ENCODE data around the gene OR6B3.

OR6B3 gene

GRCh38 chr2:240077442-240077841 lies 24.1 kb upstream of the OR6B3 start:
- H3K4me3 ChIP-seq (ENCODE audit: low read depth, low read length): no peak overlapping the region
- TF ChIP-seq CTCF (IDR thresholded peaks at IDR 0.05; ENCODE audit: borderline replicate concordance, insufficient read depth, low read depth, low read length): no peak

GRCh38 chr2:240074545-240074944 lies 21.2 kb upstream of the OR6B3 start:
- TF ChIP-seq CTCF (IDR thresholded peaks at IDR 0.05; ENCODE audit: borderline replicate concordance, insufficient read depth, low read depth, low read length): no peak
- H3K4me3 ChIP-seq (ENCODE audit: low read depth, low read length): no peak overlapping the region

- no peak for TF ChIP-seq CTCF (IDR thresholded peaks at IDR 0.05; ENCODE audit: borderline replicate concordance, insufficient read depth, low read depth, low read length)
- no peak overlapping the region for H3K4me3 ChIP-seq (ENCODE audit: low read depth, low read length)
Observed at GRCh38 chr2:240070907-240071306, 17.6 kb upstream of the OR6B3 start.

GRCh38 chr2:240069829-240070228 lies 16.5 kb upstream of the OR6B3 start:
- no peak overlapping the region for H3K4me3 ChIP-seq (ENCODE audit: low read depth, low read length)
- no peak for TF ChIP-seq CTCF (IDR thresholded peaks at IDR 0.05; ENCODE audit: borderline replicate concordance, insufficient read depth, low read depth, low read length)

- no peak for TF ChIP-seq CTCF (IDR thresholded peaks at IDR 0.05; ENCODE audit: borderline replicate concordance, insufficient read depth, low read depth, low read length)
- H3K4me3 ChIP-seq (ENCODE audit: low read depth, low read length): no peak overlapping the region
Observed at GRCh38 chr2:240068193-240068592, 14.9 kb upstream of the OR6B3 start.

GRCh38 chr2:240066489-240066888 lies 13.2 kb upstream of the OR6B3 start:
- no peak overlapping the region for H3K4me3 ChIP-seq (ENCODE audit: low read depth, low read length)
- TF ChIP-seq CTCF (IDR thresholded peaks at IDR 0.05; ENCODE audit: borderline replicate concordance, insufficient read depth, low read depth, low read length): no peak

GRCh38 chr2:240064898-240065297 lies 11.6 kb upstream of the OR6B3 start:
- no peak for TF ChIP-seq CTCF (IDR thresholded peaks at IDR 0.05; ENCODE audit: borderline replicate concordance, insufficient read depth, low read depth, low read length)
- no peak overlapping the region for H3K4me3 ChIP-seq (ENCODE audit: low read depth, low read length)
